Endodermal cell (in vitro differentiated cells): ENCODE results near the gene SLAIN2. TPM values are rescaled to one million over a fixed set of nuclear protein-coding genes. Genes with fewer than 3 reads are reported as not detected.

ENCODE experiments used
- DNase-seq: peaks from one replicate; pipeline ENCODE4 v3.0.0-alpha.2; 2017
- H3K27ac ChIP-seq: 2 replicates; pipeline ENCODE4 v1.5.1; 2013; ENCODE audit warnings: mild to moderate bottlenecking, low read depth, low read length, moderate library complexity
- H3K27me3 ChIP-seq: 2 replicates; pipeline ENCODE4 v1.6.1; 2013; ENCODE audit warnings: mild to moderate bottlenecking, low read length, moderate library complexity; ENCODE audit not compliant: insufficient read depth, control insufficient read depth, poor library complexity, severe bottlenecking
- H3K36me3 ChIP-seq: 2 replicates; pipeline ENCODE4 v1.7.0; 2013; ENCODE audit warnings: mild to moderate bottlenecking, low read length, moderate library complexity; ENCODE audit not compliant: control insufficient read depth, insufficient read depth
- H3K4me1 ChIP-seq: one replicate; pipeline ENCODE4 v1.7.0; 2013; ENCODE audit warnings: low read length; ENCODE audit not compliant: control insufficient read depth, insufficient read depth
- H3K4me3 ChIP-seq: 2 replicates; pipeline ENCODE4 v1.5.1; 2013; ENCODE audit warnings: mild to moderate bottlenecking, low read length, moderate library complexity
- H3K9ac ChIP-seq: 2 replicates; pipeline ENCODE4 v1.6.1; 2013; ENCODE audit warnings: mild to moderate bottlenecking, low read length, moderate library complexity; ENCODE audit not compliant: poor library complexity, severe bottlenecking; ENCODE audit errors: extremely low read depth
- H3K9me3 ChIP-seq: 2 replicates; pipeline ENCODE4 v1.6.1; 2013; ENCODE audit warnings: mild to moderate bottlenecking, low read length, moderate library complexity; ENCODE audit not compliant: control insufficient read depth
- H3K27ac Mint-ChIP-seq: 2 replicates; pipeline ENCODE4 v1.8.0; 2020; ENCODE audit warnings: mixed read lengths
- H3K27me3 Mint-ChIP-seq: 2 replicates; pipeline ENCODE4 v1.8.0; 2021; ENCODE audit warnings: mild to moderate bottlenecking, mixed read lengths; ENCODE audit not compliant: insufficient read depth
- H3K36me3 Mint-ChIP-seq: 2 replicates; pipeline ENCODE4 v1.8.0; 2020; ENCODE audit warnings: low read depth, mixed read lengths
- H3K4me1 Mint-ChIP-seq: 2 replicates; pipeline ENCODE4 v1.8.0; 2020; ENCODE audit warnings: mixed read lengths
- H3K4me3 Mint-ChIP-seq: 2 replicates; pipeline ENCODE4 v1.8.0; 2020; ENCODE audit warnings: mild to moderate bottlenecking, moderate library complexity, mixed read lengths
- H3K9me3 Mint-ChIP-seq: 2 replicates; pipeline ENCODE4 v1.8.0; 2020; ENCODE audit warnings: mild to moderate bottlenecking, mixed read lengths
- WGBS, 2 experiments: methylation state at CpG; one replicate each; pipeline versions ENCODE4 v1.1.5 to v1.1.7; 2013; ENCODE audit warnings: missing lambda C conversion rate in 2 of 2, mixed read lengths in 1 of 2; ENCODE audit not compliant: insufficient coverage in 1 of 2, insufficient read length in 1 of 2; 5-methylcytosine and 5-hydroxymethylcytosine counted together
- total RNA-seq, 2 donors: library from RNA; stranded (reverse); fragmentation: NEBNext Ultra II Directional in 1 of 2; extraction: Animal tissue kit (Norgen Biotek cat#: 25700) in 1 of 2; gene quantifications; 2 replicates in 1 of 2; 3 replicates in 1 of 2; pipeline ENCODE4 v1.2.1, GENCODE V29; 2021
- TF ChIP-seq, protein P1 (sequence below): fragments of 200-600 bp; sonication (generic); conservative IDR thresholded peaks from 2 replicates; pipeline ENCODE4 v1.5.0; 2021; ENCODE audit warnings: antibody characterized with exemption, mild to moderate bottlenecking

SLAIN2 gene
- total RNA-seq, 2 donors from 2014 or later = 42.1 to 49.8 TPM

DNA sequence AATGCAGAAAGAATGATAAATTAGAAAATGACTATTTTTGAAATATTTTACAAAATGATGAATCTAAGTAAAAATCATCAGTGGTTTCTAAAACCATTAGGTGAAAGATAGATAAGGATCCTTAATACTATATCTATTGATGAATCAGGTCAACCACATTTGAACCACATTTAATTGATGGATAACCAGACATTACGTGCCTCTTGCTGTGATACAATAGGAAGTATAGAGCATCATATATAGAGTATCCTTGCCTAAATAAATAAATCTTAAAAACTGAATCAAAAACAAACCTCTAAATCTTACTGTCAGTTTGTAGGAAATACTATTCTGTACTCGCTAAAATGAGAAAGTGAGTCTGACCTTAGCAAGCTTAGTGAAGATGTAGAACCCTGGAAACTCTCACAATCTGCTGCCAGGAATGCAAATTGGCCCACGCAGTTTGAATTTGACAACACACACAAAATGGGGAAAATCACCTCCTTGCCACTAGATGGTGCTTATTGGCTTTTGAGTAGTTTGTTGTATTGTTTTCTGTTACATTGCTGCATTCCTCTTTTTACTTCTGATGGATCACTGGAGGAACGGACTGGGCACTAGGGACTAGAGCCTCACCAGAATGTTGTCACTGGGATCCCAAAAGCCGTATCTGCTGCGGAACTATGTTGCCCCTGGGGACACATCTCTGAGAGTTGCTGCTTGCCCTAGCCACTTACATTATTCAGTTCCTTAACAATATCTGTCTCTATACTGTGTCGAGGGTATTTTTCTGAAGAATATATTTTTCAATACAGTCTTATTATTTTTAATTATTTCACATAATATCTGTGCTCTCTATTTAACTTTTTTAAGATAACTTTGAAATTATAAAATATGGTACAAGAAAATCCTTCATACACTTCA lies 25.4 kb upstream of the SLAIN2 start:
- WGBS, 2 experiments = 30 to 60% methylated on average over 1 to 5 of the region's 7 CpGs
- no peaks in the 10 kb centered on the region for H3K4me1 ChIP-seq
- Mint-ChIP-seq H3K27ac (no peak overlapping the region), H3K4me3 (no peak overlapping the region), H3K4me1 (no peaks in the 10 kb centered on the region), H3K36me3 (no peaks in the 10 kb centered on the region), H3K9me3 (peaks cover 8% of the 10 kb centered on the region), H3K27me3 (no peaks in the 10 kb centered on the region)
- no peak overlapping the region for H3K27ac ChIP-seq
- peak; percentile 61 for DNase-seq
- no peak overlapping the region for H3K4me3 ChIP-seq
- H3K27me3 ChIP-seq = no peaks in the 10 kb centered on the region
- TF ChIP-seq, protein P1, sequence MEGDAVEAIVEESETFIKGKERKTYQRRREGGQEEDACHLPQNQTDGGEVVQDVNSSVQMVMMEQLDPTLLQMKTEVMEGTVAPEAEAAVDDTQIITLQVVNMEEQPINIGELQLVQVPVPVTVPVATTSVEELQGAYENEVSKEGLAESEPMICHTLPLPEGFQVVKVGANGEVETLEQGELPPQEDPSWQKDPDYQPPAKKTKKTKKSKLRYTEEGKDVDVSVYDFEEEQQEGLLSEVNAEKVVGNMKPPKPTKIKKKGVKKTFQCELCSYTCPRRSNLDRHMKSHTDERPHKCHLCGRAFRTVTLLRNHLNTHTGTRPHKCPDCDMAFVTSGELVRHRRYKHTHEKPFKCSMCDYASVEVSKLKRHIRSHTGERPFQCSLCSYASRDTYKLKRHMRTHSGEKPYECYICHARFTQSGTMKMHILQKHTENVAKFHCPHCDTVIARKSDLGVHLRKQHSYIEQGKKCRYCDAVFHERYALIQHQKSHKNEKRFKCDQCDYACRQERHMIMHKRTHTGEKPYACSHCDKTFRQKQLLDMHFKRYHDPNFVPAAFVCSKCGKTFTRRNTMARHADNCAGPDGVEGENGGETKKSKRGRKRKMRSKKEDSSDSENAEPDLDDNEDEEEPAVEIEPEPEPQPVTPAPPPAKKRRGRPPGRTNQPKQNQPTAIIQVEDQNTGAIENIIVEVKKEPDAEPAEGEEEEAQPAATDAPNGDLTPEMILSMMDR = peak; percentile 79
- H3K9me3 ChIP-seq = no peaks in the 10 kb centered on the region
- H3K36me3 ChIP-seq = no peaks in the 10 kb centered on the region
- H3K9ac ChIP-seq = no peak overlapping the region

DNA sequence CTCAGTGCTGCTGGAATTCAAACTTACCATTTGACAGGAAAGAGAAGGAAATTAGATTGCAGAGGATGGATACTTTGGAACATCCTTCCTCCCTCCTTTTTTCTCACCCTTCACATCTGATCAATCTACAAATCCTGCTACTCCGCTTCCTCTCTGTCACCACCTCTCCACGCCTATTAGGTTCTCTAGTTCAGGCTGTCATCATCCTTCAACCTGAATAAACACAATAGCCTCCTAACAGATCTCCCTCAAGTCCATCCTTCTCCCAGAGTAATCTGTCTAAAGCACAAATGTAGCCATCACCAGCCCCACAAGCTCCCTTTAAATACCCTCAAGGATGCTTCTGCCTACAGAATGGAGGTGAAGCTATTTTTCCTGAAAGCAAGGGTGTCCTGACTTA lies 20.0 kb upstream of the SLAIN2 start:
- 75 to 86% methylated on average over 2 of the region's 2 CpGs for WGBS, 2 experiments
- Histone ChIP-seq H3K9ac (no peak overlapping the region), H3K36me3 (no peaks in the 10 kb centered on the region), H3K27me3 (no peaks in the 10 kb centered on the region), H3K4me3 (no peak overlapping the region), H3K4me1 (no peaks in the 10 kb centered on the region), H3K27ac (no peak overlapping the region), H3K9me3 (no peaks in the 10 kb centered on the region)
- H3K9me3 Mint-ChIP-seq = no peaks in the 10 kb centered on the region
- no peak for DNase-seq
- H3K36me3 Mint-ChIP-seq = no peaks in the 10 kb centered on the region
- H3K27ac Mint-ChIP-seq = no peak overlapping the region
- TF ChIP-seq, protein P1 = no peak
- no peaks in the 10 kb centered on the region for H3K27me3 Mint-ChIP-seq
- H3K4me1 Mint-ChIP-seq = no peaks in the 10 kb centered on the region
- H3K4me3 Mint-ChIP-seq = no peak overlapping the region

DNA sequence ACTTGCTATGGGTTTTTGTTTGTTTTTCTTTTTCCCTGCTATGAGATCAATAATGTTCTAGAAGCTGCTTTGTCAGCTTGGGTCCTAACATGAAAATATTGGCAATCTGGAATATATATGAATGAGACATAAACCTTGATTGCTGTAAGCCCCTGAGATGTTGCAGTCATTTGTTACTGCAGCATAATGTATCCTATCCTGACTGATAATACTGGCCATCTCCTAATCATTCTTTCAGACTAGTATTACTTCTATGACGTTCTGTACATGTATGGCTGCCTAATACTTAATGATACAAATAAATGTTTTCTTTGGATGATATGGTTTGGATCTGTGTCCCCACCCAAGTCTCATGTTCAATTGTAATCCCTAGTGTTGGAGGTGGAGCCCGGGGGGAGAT lies 19.3 kb upstream of the SLAIN2 start:
- TF ChIP-seq, protein P1 = no peak
- Mint-ChIP-seq H3K27ac (no peak overlapping the region), H3K36me3 (no peaks in the 10 kb centered on the region), H3K27me3 (no peaks in the 10 kb centered on the region), H3K9me3 (no peaks in the 10 kb centered on the region), H3K4me1 (no peaks in the 10 kb centered on the region), H3K4me3 (no peak overlapping the region)
- H3K27ac ChIP-seq = no peak overlapping the region
- H3K9ac ChIP-seq = no peak overlapping the region
- WGBS, 2 experiments = 89% methylated on average over 2 of the region's 2 CpGs; no CpG with 5 or more reads in 1 of the 2 experiments
- H3K9me3 ChIP-seq = no peaks in the 10 kb centered on the region
- H3K27me3 ChIP-seq = no peaks in the 10 kb centered on the region
- H3K4me1 ChIP-seq = no peaks in the 10 kb centered on the region
- H3K4me3 ChIP-seq = no peak overlapping the region
- no peak for DNase-seq
- H3K36me3 ChIP-seq = no peaks in the 10 kb centered on the region
